ENCODE results near the gene ZNF428. TPM values are rescaled to one million over a fixed set of nuclear protein-coding genes. Genes with fewer than 3 reads are reported as not detected.

The ZNF428 gene
- total and polyA plus RNA-seq, 2 of the 4 experiments (the other 2 are of a cell fraction) = 9.9 to 32.3 TPM

- H3K27ac ChIP-seq (ENCODE audit: insufficient read depth, low read length) = peak within 1 kb of the TSS; percentile 90
- H3K4me2 ChIP-seq (ENCODE audit: low read depth, low read length) = peak within 1 kb of the TSS; percentile 71
- intact Hi-C loops (cut with micrococcal nuclease) = loop anchor here (1.0 kb wide), 1 partner anchor 21 kb away; the partner anchor contains the start of genes IRGQ and ZNF576
- H2BK120ac ChIP-seq (ENCODE audit: low read depth, low read length) = peak within 1 kb of the TSS; percentile 57; the same call in 1 of the 2 replicates
- H3K23ac ChIP-seq (ENCODE audit: low read depth, low read length) = peak within 1 kb of the TSS; percentile 66
- 0% methylated on average over 6 of the region's 51 CpGs; no CpG with 5 or more reads in 1 of the 2 experiments for WGBS, 2 experiments (ENCODE audit: extremely low coverage in 2 of 2, insufficient read length in 1 of 2)
- peak within 1 kb of the TSS; percentile 71 for H3K4me3 ChIP-seq (ENCODE audit: insufficient read depth, low read depth, low read length)
- peaks cover 3% of the 10 kb centered on the region; the same call in 1 of the 2 replicates for H3K9me1 ChIP-seq (ENCODE audit: insufficient read depth, low read length)
- peak within 1 kb of the TSS; percentile 95 for H3K14ac ChIP-seq (replicated peaks; ENCODE audit: low read depth, low read length)
- H2BK20ac ChIP-seq (ENCODE audit: low read depth, low read length) = no peak within 1 kb of the TSS
- peak within 1 kb of the TSS; percentile 78 to 92 for H4K8ac ChIP-seq (ENCODE audit: low read depth in 2 of 2, low read length in 2 of 2)
- peak within 1 kb of the TSS; percentile 91 for H4K91ac ChIP-seq (ENCODE audit: insufficient read depth, low read depth, low read length)
- H3K36me3 ChIP-seq (ENCODE audit: control insufficient read depth, insufficient read depth, low read length) = 0 out of 2 replicates have a peak, but pooled peaks cover 1% of the 10 kb centered on the region
- no peaks in the 10 kb centered on the region for H3K9me3 ChIP-seq (ENCODE audit: control insufficient read depth, insufficient read depth, low read length)
- H2BK5ac ChIP-seq (ENCODE audit: low read depth, low read length, poor library complexity, severe bottlenecking) = peak within 1 kb of the TSS; percentile 82
- peak within 1 kb of the TSS; percentile 88 for H2AK5ac ChIP-seq (ENCODE audit: low read depth, low read length)
- H4K20me1 ChIP-seq (ENCODE audit: insufficient read depth, low read length) = no peaks in the 10 kb centered on the region
- peak within 1 kb of the TSS; percentile 98 for H2AFZ ChIP-seq (replicated peaks; ENCODE audit: low read length, poor library complexity)
- peak within 1 kb of the TSS; percentile 96 for H3K9ac ChIP-seq (ENCODE audit: low read depth, low read length)
- DNase-seq (peak; percentile 98), ATAC-seq (ENCODE audit: low read depth) (peak; percentile 99)
- H2BK15ac ChIP-seq (ENCODE audit: low read depth, low read length) = no peak within 1 kb of the TSS; the same call in 2 of the 3 replicates
- no peaks in the 10 kb centered on the region for H3K27me3 ChIP-seq (ENCODE audit: control insufficient read depth, insufficient read depth, low read length)
- in situ Hi-C loops (cut with MboI; ENCODE audit: low sequenced_read_pairs) = no loop called here
- BruUV-seq (replicated peaks) = no TSS peak
- peak within 1 kb of the TSS; percentile 16; the same call in 1 of the 2 replicates for H3K18ac ChIP-seq (ENCODE audit: low read depth, low read length)
- peaks cover 24 to 46% of the 10 kb centered on the region in 2 experiments for H3K79me1 ChIP-seq (ENCODE audit: low read depth in 1 of 2, low read length in 2 of 2)
- peak within 1 kb of the TSS; percentile 74 for H3K56ac ChIP-seq (ENCODE audit: extremely low read depth, insufficient read depth, low read length)
- TF ChIP-seq, protein P1, sequence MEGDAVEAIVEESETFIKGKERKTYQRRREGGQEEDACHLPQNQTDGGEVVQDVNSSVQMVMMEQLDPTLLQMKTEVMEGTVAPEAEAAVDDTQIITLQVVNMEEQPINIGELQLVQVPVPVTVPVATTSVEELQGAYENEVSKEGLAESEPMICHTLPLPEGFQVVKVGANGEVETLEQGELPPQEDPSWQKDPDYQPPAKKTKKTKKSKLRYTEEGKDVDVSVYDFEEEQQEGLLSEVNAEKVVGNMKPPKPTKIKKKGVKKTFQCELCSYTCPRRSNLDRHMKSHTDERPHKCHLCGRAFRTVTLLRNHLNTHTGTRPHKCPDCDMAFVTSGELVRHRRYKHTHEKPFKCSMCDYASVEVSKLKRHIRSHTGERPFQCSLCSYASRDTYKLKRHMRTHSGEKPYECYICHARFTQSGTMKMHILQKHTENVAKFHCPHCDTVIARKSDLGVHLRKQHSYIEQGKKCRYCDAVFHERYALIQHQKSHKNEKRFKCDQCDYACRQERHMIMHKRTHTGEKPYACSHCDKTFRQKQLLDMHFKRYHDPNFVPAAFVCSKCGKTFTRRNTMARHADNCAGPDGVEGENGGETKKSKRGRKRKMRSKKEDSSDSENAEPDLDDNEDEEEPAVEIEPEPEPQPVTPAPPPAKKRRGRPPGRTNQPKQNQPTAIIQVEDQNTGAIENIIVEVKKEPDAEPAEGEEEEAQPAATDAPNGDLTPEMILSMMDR (conservative IDR thresholded peaks at IDR 0.05; ENCODE audit: low read depth, low read length) = no peak
- TF ChIP-seq RCOR1 (IDR thresholded peaks at IDR 0.05; ENCODE audit: insufficient replicate concordance, low read length) = no peak
- TF ChIP-seq RFX5 (IDR thresholded peaks at IDR 0.05; ENCODE audit: low read depth, low read length) = peak; percentile 90
- TF ChIP-seq CEBPB (IDR thresholded peaks at IDR 0.05; ENCODE audit: low read depth, low read length) = no peak
- no peak for TF ChIP-seq ELK1 (IDR thresholded peaks at IDR 0.05; ENCODE audit: borderline replicate concordance, low read depth, low read length)
- TF ChIP-seq MAFK (IDR thresholded peaks at IDR 0.05; ENCODE audit: low read depth, low read length) = no peak
- TF ChIP-seq CHD1 (IDR thresholded peaks at IDR 0.05; ENCODE audit: low read depth, low read length) = 0 out of 2 replicates have a peak, but pooled peaks have one; percentile 58
- TF ChIP-seq RAD21 (IDR thresholded peaks at IDR 0.05; ENCODE audit: low read length) = no peak
- peak; percentile 71; the same call in 1 of the 2 replicates for TF ChIP-seq MXI1 (IDR thresholded peaks at IDR 0.05; ENCODE audit: borderline replicate concordance, low read depth, low read length)
- peak; percentile 58; the same call in 1 of the 2 replicates for TF ChIP-seq POLR2A (IDR thresholded peaks at IDR 0.05; ENCODE audit: low read depth, low read length)
- TF ChIP-seq FOS (IDR thresholded peaks at IDR 0.05; ENCODE audit: low read depth, low read length) = no peak
- peak; percentile 81 for TF ChIP-seq MAZ (IDR thresholded peaks at IDR 0.05; ENCODE audit: borderline replicate concordance, low read depth, low read length)
- ChIA-PET POLR2A (ENCODE audit: unreplicated experiment) (no interaction called here), CTCF (interaction anchor here (1.0 kb wide), 1 partner anchor 20 kb away, joined by 3 read pairs; no protein-coding TSS in a partner anchor)
- peak within 1 kb of the TSS; percentile 94 for H2AK9ac ChIP-seq (replicated peaks; ENCODE audit: low read depth, low read length, poor library complexity)
- dilution Hi-C loops (cut with HindIII; ENCODE audit: low sequenced_read_pairs, unreplicated experiment) = no loop called here
- H3K4ac ChIP-seq (ENCODE audit: low read depth, low read length) = peak within 1 kb of the TSS; percentile 96
- H3K4me1 ChIP-seq (ENCODE audit: control insufficient read depth, insufficient read depth, low read length) = peaks cover 5% of the 10 kb centered on the region
- H4K5ac ChIP-seq (ENCODE audit: low read depth, low read length) = peak within 1 kb of the TSS; percentile 71
These were observed 44.1 kb downstream of the ZNF428 start, which contains the start of the genes PINLYP and XRCC1 for GRCh38 chr19:43575156-43575950. Gene PINLYP (plus strand): TSS chr19:43575801. CDS start chr19:43577192, 1,391 bp downstream. Gene XRCC1 (minus strand): TSS chr19:43575527. CDS start chr19:43575458, 69 bp downstream.

All from IMR-90 (cell line).